OCI-LY1 (cell line): ENCODE measurements around the gene DNAH7.

Experiments
- H2AFZ ChIP-seq: fragments of 200-600 bp; sonication (generic), shearing (Covaris generic); 2 replicates; pipeline ENCODE4 v1.6.0; 2014; ENCODE audit warnings: antibody characterized with exemption, mild to moderate bottlenecking, low read length
- H3F3A ChIP-seq: fragments of 200-600 bp; sonication (generic), shearing (Covaris generic); 2 replicates; pipeline ENCODE4 v1.6.0; 2014; ENCODE audit warnings: mild to moderate bottlenecking, antibody characterized with exemption, low read length, moderate library complexity; ENCODE audit not compliant: insufficient read depth
- H3K27ac ChIP-seq: fragments of 200-600 bp; sonication (generic); 2 replicates; pipeline ENCODE4 v1.5.1; 2014; ENCODE audit warnings: low read length, mixed run types, mild to moderate bottlenecking, low read depth; ENCODE audit not compliant: poor library complexity, severe bottlenecking
- H3K27me3 ChIP-seq: fragments of 200-600 bp; sonication (generic); 2 replicates; pipeline ENCODE4 v1.6.0; 2014; ENCODE audit warnings: antibody characterized with exemption, mild to moderate bottlenecking, low read length, moderate library complexity; ENCODE audit not compliant: insufficient read depth
- H3K36me3 ChIP-seq: fragments of 200-600 bp; sonication (generic); 2 replicates; pipeline ENCODE4 v1.6.1; 2014; ENCODE audit warnings: mild to moderate bottlenecking, antibody characterized with exemption, low read length, moderate library complexity, mixed read lengths; ENCODE audit not compliant: insufficient read depth
- H3K4me1 ChIP-seq: fragments of 200-600 bp; sonication (generic); 2 replicates; pipeline ENCODE4 v1.5.1; 2014; ENCODE audit warnings: mild to moderate bottlenecking, low read length, moderate library complexity; ENCODE audit not compliant: insufficient read depth, severe bottlenecking
- H3K4me2 ChIP-seq: fragments of 200-600 bp; sonication (generic), shearing (Covaris generic); 2 replicates; pipeline ENCODE4 v1.6.1; 2014; ENCODE audit warnings: low read length
- H3K4me3 ChIP-seq: fragments of 200-600 bp; sonication (generic); 2 replicates; pipeline ENCODE4 v1.5.1; 2014; ENCODE audit warnings: low read length, low read depth, mild to moderate bottlenecking, mixed read lengths; ENCODE audit not compliant: poor library complexity, severe bottlenecking
- H3K79me2 ChIP-seq: fragments of 200-600 bp; shearing (Covaris generic); 2 replicates; pipeline ENCODE4 v1.6.1; 2016; ENCODE audit warnings: mixed run types, low read length, mixed read lengths; ENCODE audit not compliant: insufficient read depth
- H3K9ac ChIP-seq: fragments of 200-600 bp; sonication (generic), shearing (Covaris generic); 2 replicates; pipeline ENCODE4 v1.6.1; 2014; ENCODE audit warnings: mild to moderate bottlenecking, low read length, mixed read lengths
- H3K9me2 ChIP-seq: fragments of 200-600 bp; sonication (generic), shearing (Covaris generic); 2 replicates; pipeline ENCODE4 v1.6.1; 2014; ENCODE audit warnings: low read depth, mild to moderate bottlenecking, low read length, mixed read lengths
- H3K9me3 ChIP-seq: fragments of 200-600 bp; shearing (Covaris generic); 2 replicates; pipeline ENCODE4 v1.6.1; 2014; ENCODE audit warnings: low read length, mixed read lengths
- H4K20me1 ChIP-seq: fragments of 200-600 bp; sonication (generic), shearing (Covaris generic); 2 replicates; pipeline ENCODE4 v1.6.0; 2016; ENCODE audit warnings: mild to moderate bottlenecking, low read length; ENCODE audit not compliant: insufficient read depth
- CTCF ChIP-seq: fragments of 200-600 bp; sonication (generic), shearing (Covaris generic); IDR thresholded peaks from 2 replicates; pipeline ENCODE4 v1.5.1; 2017; ENCODE audit warnings: mild to moderate bottlenecking, antibody characterized with exemption, low read length, moderate library complexity, mixed read lengths
- EZH2 ChIP-seq: fragments of 200-600 bp; sonication (generic), shearing (Covaris generic); IDR thresholded peaks from 2 replicates; pipeline ENCODE4 v1.8.0; 2017; ENCODE audit warnings: borderline replicate concordance, mixed run types, mild to moderate bottlenecking, antibody characterized with exemption, low read length, moderate library complexity, mixed read lengths

The DNAH7 gene

GRCh38 chr2:195735347-195735746 is 333.3 kb downstream of the DNAH7 start:
- Histone ChIP-seq H3F3A (no peaks in the 10 kb centered on the region), H3K4me3 (no peak overlapping the region), H2AFZ (no peak overlapping the region), H3K36me3 (no peaks in the 10 kb centered on the region), H3K9ac (no peak overlapping the region), H3K9me2 (no peaks in the 10 kb centered on the region), H3K27me3 (no peaks in the 10 kb centered on the region), H3K9me3 (no peaks in the 10 kb centered on the region), H3K27ac (no peak overlapping the region), H3K4me2 (no peak overlapping the region), H3K79me2 (no peaks in the 10 kb centered on the region), H3K4me1 (no peaks in the 10 kb centered on the region), H4K20me1 (no peaks in the 10 kb centered on the region)
- TF ChIP-seq CTCF (no peak), EZH2 (no peak)

- no peak overlapping the region for H3K4me3 ChIP-seq
- H3K79me2 ChIP-seq: no peaks in the 10 kb centered on the region
- H3F3A ChIP-seq: no peaks in the 10 kb centered on the region
- H3K27ac ChIP-seq: no peak overlapping the region
- no peaks in the 10 kb centered on the region for H3K9me3 ChIP-seq
- H4K20me1 ChIP-seq: no peaks in the 10 kb centered on the region
- H3K4me2 ChIP-seq: no peak overlapping the region
- H3K27me3 ChIP-seq: no peaks in the 10 kb centered on the region
- H3K4me1 ChIP-seq: no peaks in the 10 kb centered on the region
- H2AFZ ChIP-seq: no peak overlapping the region
- no peaks in the 10 kb centered on the region for H3K36me3 ChIP-seq
- no peaks in the 10 kb centered on the region for H3K9me2 ChIP-seq
- TF ChIP-seq EZH2 (no peak), CTCF (no peak)
- H3K9ac ChIP-seq: no peak overlapping the region
Measured at GRCh38 chr2:195734931-195735330, 333.7 kb downstream of the DNAH7 start.

- H3K4me3 ChIP-seq: no peak overlapping the region
- H3K4me1 ChIP-seq: no peaks in the 10 kb centered on the region
- TF ChIP-seq CTCF (no peak), EZH2 (no peak)
- H3K9me2 ChIP-seq: no peaks in the 10 kb centered on the region
- H3K27ac ChIP-seq: no peak overlapping the region
- no peaks in the 10 kb centered on the region for H3K36me3 ChIP-seq
- H4K20me1 ChIP-seq: no peaks in the 10 kb centered on the region
- H2AFZ ChIP-seq: no peak overlapping the region
- no peaks in the 10 kb centered on the region for H3K9me3 ChIP-seq
- no peak overlapping the region for H3K9ac ChIP-seq
- H3K79me2 ChIP-seq: no peaks in the 10 kb centered on the region
- no peak overlapping the region for H3K4me2 ChIP-seq
- no peaks in the 10 kb centered on the region for H3K27me3 ChIP-seq
- no peaks in the 10 kb centered on the region for H3F3A ChIP-seq
Measured at GRCh38 chr2:195734395-195734794, 334.2 kb downstream of the DNAH7 start.
